ENCODE results near the gene ADAM12. TPM values are rescaled to one million over a fixed set of nuclear protein-coding genes. Genes with fewer than 3 reads are reported as not detected.

Gene ADAM12
- total RNA-seq, 1 donor from 2014 or later, result 82.4 TPM

DNA sequence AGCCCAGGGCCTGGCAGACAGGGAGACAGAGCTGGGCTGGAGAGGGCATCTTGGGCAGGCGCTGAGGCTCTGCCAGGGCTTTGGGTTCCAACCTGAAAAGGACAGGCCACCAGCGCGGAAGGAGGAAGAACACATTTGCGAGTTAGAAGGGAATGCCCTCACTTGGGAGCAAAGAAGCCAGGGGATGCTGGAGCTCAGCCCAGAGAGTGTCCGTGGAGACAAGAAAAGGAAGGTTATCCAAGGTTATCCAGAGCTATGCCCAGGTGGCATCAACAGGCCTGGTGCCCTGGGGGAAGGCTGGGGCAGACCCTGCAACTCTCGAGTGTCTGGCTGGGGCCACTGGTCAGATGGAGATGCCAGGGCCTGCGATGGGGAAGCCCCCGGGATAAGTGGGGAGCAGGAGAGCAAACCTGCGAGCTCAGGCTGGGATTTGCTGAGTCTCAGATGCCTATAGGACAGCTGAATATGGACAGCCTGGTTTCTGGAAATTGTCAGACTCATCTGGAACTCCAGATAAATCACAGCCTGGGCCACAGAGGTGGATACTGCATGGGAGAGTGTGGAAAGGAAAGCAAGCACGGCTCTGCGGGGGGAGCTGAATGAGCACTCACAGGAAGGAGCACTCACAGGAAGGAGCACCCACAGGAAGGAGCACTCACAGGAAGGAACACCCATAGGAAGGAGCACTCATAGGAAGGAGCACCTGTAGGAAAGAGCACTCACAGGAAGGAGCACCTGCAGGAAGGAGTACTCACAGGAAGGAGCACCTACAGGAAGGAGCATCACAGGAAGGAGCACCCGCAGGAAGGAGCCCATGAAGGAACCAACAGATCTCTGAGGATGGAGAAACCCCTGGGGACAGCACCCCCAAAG lies 152.1 kb downstream of the ADAM12 start:
- DNase-seq (ENCODE audit: low read depth, low spot score), result no peak
- H3K9me3 Mint-ChIP-seq, result peaks cover 2% of the 10 kb centered on the region
- TF ChIP-seq CTCF (conservative IDR thresholded peaks at IDR 0.05), result no peak
- H3K27me3 Mint-ChIP-seq (ENCODE audit: low read depth), result no peaks in the 10 kb centered on the region
- peak overlapping the region; percentile 99 for H3K27ac Mint-ChIP-seq (ENCODE audit: unreplicated experiment)
- H3K4me3 Mint-ChIP-seq, result peak overlapping the region; percentile 54
- H3K36me3 Mint-ChIP-seq (ENCODE audit: low read depth), result no peaks in the 10 kb centered on the region
- peaks cover 59% of the 10 kb centered on the region for H3K4me1 Mint-ChIP-seq

DNA sequence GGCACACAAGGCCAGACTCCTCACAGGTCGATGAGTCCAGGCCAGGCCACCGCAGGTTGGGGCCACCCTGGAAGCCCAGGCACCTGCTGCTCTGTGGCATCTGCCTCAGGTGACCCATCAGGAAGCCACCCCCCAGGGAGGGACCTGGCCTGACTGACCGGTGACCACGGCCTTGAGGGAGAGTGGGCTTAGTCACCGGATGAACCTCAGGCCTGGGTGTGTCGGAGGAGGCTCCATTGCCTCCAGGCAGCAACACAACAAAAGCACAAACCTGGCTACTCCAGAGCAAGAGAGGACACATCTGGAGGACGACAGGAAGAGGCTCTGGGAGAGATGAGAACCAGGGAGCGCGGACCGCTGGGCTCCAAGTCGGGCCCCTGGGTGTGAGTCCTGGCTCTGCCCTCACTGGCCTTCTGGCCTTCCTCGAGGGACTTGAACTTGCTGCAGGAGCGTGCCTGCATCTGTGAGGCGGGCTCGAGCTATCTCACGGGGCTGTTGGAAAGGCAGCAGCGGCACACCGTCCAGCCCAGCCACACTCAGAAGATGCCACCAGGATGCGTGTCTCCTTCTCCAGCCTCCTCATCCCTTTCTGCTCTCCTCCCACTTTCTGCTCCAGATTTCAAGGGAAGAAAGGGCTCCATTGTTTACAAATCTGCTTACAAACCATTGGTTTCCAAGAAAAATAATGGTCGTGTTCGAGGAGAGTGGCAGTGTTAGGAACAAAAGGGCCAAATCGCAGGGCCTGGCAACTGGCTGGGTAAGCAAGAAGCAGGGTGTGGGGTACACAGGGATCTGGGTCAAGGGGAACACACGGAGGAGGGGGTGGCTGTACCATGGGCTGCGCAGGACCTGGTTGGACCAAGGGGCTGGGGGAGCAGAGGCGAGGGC lies 152.9 kb downstream of the ADAM12 start:
- Mint-ChIP-seq H3K27me3 (ENCODE audit: low read depth) (no peaks in the 10 kb centered on the region), H3K9me3 (peaks cover 2% of the 10 kb centered on the region), H3K27ac (ENCODE audit: unreplicated experiment) (peak overlapping the region; percentile 99), H3K36me3 (ENCODE audit: low read depth) (no peaks in the 10 kb centered on the region), H3K4me1 (peaks cover 52% of the 10 kb centered on the region), H3K4me3 (peak overlapping the region; percentile 54)
- TF ChIP-seq CTCF (conservative IDR thresholded peaks at IDR 0.05), result no peak
- DNase-seq (ENCODE audit: low read depth, low spot score), result no peak

- Mint-ChIP-seq H3K27ac (ENCODE audit: unreplicated experiment) (peak overlapping the region; percentile 46), H3K4me3 (no peak overlapping the region)
Observed at GRCh38 chr10:126234630-126235029, 153.6 kb downstream of the ADAM12 start.

GRCh38 chr10:126233182-126234148 lies 154.8 kb downstream of the ADAM12 start:
- H3K36me3 Mint-ChIP-seq (ENCODE audit: low read depth), result no peaks in the 10 kb centered on the region
- TF ChIP-seq CTCF (conservative IDR thresholded peaks at IDR 0.05), result no peak
- no peak overlapping the region for H3K27ac Mint-ChIP-seq (ENCODE audit: unreplicated experiment)
- peaks cover 2% of the 10 kb centered on the region for H3K9me3 Mint-ChIP-seq
- DNase-seq (ENCODE audit: low read depth, low spot score), result no peak
- H3K4me3 Mint-ChIP-seq, result no peak overlapping the region
- no peaks in the 10 kb centered on the region for H3K27me3 Mint-ChIP-seq (ENCODE audit: low read depth)
- peaks cover 47% of the 10 kb centered on the region for H3K4me1 Mint-ChIP-seq

More at GRCh38 chr10:126234630-126235029, 153.6 kb downstream of the ADAM12 start:
- no peaks in the 10 kb centered on the region for H3K27me3 Mint-ChIP-seq (ENCODE audit: low read depth)
- H3K36me3 Mint-ChIP-seq (ENCODE audit: low read depth), result no peaks in the 10 kb centered on the region
- peaks cover 50% of the 10 kb centered on the region for H3K4me1 Mint-ChIP-seq
- no peak for DNase-seq (ENCODE audit: low read depth, low spot score)
- H3K9me3 Mint-ChIP-seq, result peaks cover 2% of the 10 kb centered on the region
- TF ChIP-seq CTCF (conservative IDR thresholded peaks at IDR 0.05), result no peak

- Mint-ChIP-seq H3K27ac (ENCODE audit: unreplicated experiment) (no peak overlapping the region), H3K9me3 (peaks cover 2% of the 10 kb centered on the region), H3K36me3 (ENCODE audit: low read depth) (no peaks in the 10 kb centered on the region), H3K4me1 (peaks cover 27% of the 10 kb centered on the region), H3K4me3 (no peak overlapping the region), H3K27me3 (ENCODE audit: low read depth) (no peaks in the 10 kb centered on the region)
- no peak for DNase-seq (ENCODE audit: low read depth, low spot score)
- no peak for TF ChIP-seq CTCF (conservative IDR thresholded peaks at IDR 0.05)
Observed at GRCh38 chr10:126230587-126230986, 157.7 kb downstream of the ADAM12 start.

Data from neural crest cell (in vitro differentiated cells).